Spleen (tissue), 7 donors: Measurements from ENCODE around the gene SPIN2B.
"Not testable (repeated sequence)": the region's sequence is repeated elsewhere in the genome, so short reads cannot be mapped to it uniquely, and the experiment has no call there.

Source experiments
- POLR2A ChIP-seq, 3 donors: fragments of 450-650 bp; IDR thresholded peaks; one replicate each; pipeline ENCODE4 v1.5.1; 2017; ENCODE audit warnings: antibody characterized with exemption in 3 of 3, mild to moderate bottlenecking in 1 of 3
- POLR2AphosphoS5 ChIP-seq, 3 donors: sonication (generic); formaldehyde crosslinking; IDR thresholded peaks; one replicate each; pipeline ENCODE4 v1.5.1; 2017; ENCODE audit warnings: antibody characterized with exemption in 3 of 3
- TF ChIP-seq, protein P1 (sequence below), 11 experiments: fragments of 200-600 bp in 7 of 11; fragments of 450-650 bp in 4 of 11; sonication (generic) in 4 of 11; IDR thresholded peaks in 8 of 11; conservative IDR thresholded peaks in 3 of 11; 1 replicate in 7 of 11; 2 replicates in 4 of 11; pipeline versions ENCODE4 v1.4.0 to v1.8.0; 2016 to 2021; ENCODE audit warnings: antibody characterized with exemption in 11 of 11, inconsistent platforms in 4 of 11, mild to moderate bottlenecking in 1 of 11
- donor health status: DM: no; HTN: no; CAD: no; lungs with moderate emphysema.
- donor health status: DM: no; HTN: no; CAD: no.
- donor health status: DM: no; HTN: no; CAD: no.

DNA sequence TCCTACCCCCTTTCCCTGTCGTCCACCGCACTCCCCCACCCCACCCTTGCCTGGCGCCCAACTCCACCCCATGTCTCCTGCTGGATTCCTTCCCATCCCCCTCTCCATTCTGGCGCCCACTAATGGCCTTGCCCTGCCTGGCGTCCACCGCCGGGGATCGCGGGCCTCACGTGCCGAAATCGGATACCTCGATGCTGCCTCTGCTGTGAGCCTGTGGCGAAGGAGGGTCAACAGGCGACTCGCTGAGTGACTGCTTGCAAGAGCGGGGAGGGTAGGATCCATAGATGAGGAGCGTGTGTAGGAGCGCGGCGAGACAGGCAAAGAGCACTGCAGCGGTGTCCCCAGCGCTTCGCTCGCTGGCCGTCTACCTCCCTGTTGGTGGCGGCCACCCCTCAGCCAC is 15.7 kb upstream of the SPIN2B start, which contains the start of gene SPIN2A:
- TF ChIP-seq, protein P1, sequence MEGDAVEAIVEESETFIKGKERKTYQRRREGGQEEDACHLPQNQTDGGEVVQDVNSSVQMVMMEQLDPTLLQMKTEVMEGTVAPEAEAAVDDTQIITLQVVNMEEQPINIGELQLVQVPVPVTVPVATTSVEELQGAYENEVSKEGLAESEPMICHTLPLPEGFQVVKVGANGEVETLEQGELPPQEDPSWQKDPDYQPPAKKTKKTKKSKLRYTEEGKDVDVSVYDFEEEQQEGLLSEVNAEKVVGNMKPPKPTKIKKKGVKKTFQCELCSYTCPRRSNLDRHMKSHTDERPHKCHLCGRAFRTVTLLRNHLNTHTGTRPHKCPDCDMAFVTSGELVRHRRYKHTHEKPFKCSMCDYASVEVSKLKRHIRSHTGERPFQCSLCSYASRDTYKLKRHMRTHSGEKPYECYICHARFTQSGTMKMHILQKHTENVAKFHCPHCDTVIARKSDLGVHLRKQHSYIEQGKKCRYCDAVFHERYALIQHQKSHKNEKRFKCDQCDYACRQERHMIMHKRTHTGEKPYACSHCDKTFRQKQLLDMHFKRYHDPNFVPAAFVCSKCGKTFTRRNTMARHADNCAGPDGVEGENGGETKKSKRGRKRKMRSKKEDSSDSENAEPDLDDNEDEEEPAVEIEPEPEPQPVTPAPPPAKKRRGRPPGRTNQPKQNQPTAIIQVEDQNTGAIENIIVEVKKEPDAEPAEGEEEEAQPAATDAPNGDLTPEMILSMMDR (IDR thresholded peaks at IDR 0.05 in 8 of 11, conservative IDR thresholded peaks at IDR 0.05 in 3 of 11) = not testable (repeated sequence)
- TF ChIP-seq POLR2AphosphoS5, POLR2A (IDR thresholded peaks at IDR 0.05): not testable (repeated sequence)
